Coronary artery (tissue), 2 donors: ENCODE results near the gene MMP15.
A peak's percentile ranks its signal among the peaks of the same experiment; 100 is the strongest.

Experiments used
- DNase-seq: peaks from one replicate; pipeline ENCODE4 v3.0.0-alpha.2; 2017; ENCODE audit warnings: low spot score
- H3K27ac ChIP-seq, 2 donors: fragments of 200-600 bp; sonication (generic); one replicate each; pipeline ENCODE4 v1.5.1; 2016 to 2019
- H3K4me3 ChIP-seq: fragments of 200-600 bp; sonication (generic); 2 replicates; pipeline ENCODE4 v1.5.1; 2016; ENCODE audit warnings: mild to moderate bottlenecking, moderate library complexity
- TF ChIP-seq, protein P1 (sequence below): fragments of 200-600 bp; sonication (generic); IDR thresholded peaks from one replicate; pipeline ENCODE4 v1.5.1; 2019; ENCODE audit warnings: antibody characterized with exemption

Gene MMP15

GRCh38 chr16:58031016-58031800 is 5.7 kb downstream of the MMP15 start:
- TF ChIP-seq, protein P1, sequence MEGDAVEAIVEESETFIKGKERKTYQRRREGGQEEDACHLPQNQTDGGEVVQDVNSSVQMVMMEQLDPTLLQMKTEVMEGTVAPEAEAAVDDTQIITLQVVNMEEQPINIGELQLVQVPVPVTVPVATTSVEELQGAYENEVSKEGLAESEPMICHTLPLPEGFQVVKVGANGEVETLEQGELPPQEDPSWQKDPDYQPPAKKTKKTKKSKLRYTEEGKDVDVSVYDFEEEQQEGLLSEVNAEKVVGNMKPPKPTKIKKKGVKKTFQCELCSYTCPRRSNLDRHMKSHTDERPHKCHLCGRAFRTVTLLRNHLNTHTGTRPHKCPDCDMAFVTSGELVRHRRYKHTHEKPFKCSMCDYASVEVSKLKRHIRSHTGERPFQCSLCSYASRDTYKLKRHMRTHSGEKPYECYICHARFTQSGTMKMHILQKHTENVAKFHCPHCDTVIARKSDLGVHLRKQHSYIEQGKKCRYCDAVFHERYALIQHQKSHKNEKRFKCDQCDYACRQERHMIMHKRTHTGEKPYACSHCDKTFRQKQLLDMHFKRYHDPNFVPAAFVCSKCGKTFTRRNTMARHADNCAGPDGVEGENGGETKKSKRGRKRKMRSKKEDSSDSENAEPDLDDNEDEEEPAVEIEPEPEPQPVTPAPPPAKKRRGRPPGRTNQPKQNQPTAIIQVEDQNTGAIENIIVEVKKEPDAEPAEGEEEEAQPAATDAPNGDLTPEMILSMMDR = no peak
- no peak for DNase-seq
- peak overlapping the region in 1 of 2 donors; percentile 13 for H3K27ac ChIP-seq
- no peak overlapping the region for H3K4me3 ChIP-seq

GRCh38 chr16:58032710-58033293 is 7.2 kb downstream of the MMP15 start:
- TF ChIP-seq, protein P1 = no peak
- Histone ChIP-seq H3K4me3 (no peak overlapping the region), H3K27ac (no peak overlapping the region)
- no peak for DNase-seq

DNA sequence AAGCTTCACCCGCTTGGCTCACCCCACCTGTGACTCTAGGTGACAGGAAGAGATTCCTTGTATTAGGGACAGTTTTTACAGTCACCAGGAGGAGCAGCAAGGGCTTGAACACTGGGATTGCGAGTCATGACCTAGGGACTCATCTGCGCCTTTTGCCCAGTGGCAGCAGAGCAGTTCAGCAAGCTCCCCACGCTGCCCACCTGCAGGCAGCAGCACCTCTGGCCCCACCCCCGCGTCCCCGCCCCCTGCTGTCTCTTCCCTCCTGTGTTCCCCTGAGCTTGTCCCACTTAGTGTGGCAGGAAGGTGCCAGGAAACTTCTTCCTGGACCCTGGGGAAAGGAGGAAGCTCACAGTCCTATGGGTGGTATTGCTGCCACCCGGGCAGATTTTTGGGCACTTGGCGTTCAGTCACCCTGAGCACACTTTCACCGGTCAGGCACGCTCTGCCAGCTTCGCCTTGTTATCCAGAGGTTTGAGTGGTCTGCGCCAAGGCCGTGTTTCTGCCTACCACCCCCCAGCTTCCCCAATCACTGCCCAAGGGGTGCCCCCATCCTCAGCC is 8.7 kb downstream of the MMP15 start:
- TF ChIP-seq, protein P1 = no peak
- Histone ChIP-seq H3K27ac (no peak overlapping the region), H3K4me3 (no peak overlapping the region)
- DNase-seq = no peak

- TF ChIP-seq, protein P1 = no peak
- no peak overlapping the region for H3K27ac ChIP-seq
- no peak overlapping the region for H3K4me3 ChIP-seq
- no peak for DNase-seq
Measured at GRCh38 chr16:58034774-58035173, 9.2 kb downstream of the MMP15 start.

DNA sequence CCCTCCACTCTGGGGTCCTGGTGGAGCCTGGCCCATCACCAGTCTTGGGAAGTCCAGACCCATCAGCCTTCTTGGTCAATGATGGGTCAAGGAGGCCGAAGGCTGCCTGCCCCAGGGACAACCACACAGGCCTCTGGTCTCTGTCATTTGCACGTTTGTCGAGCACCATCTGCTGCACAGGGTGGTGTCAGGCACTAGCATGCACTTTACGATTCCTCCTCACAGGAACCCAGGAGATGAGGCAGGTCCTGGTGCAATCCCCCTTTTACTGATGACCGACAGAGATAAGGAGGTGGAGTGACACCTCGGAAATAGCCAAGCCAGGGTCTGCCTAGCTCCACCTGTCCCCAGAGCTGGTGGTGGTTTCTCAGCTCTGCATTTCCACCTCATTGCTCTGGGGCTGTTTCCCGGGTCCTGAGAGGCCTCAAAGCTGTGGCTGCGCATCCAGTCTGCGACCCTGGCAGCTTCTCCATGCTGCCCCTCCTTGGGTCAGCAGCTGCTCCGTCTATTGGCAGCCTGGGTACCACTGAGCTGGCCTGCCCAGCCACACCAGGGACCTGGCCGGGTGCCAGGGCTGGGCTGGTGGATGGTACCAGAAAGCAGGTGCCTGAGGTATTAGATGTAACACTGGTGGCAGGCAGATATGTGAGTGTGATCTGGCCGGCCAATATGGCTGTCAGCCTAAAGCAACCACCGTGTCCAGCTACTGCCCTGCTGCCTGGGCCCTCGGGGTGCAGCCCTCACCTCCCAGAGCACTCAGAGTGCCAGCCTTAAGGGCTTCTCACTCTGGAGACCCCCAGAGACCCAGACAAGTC is 10.0 kb downstream of the MMP15 start:
- H3K4me3 ChIP-seq = no peak overlapping the region
- DNase-seq = no peak
- no peak overlapping the region for H3K27ac ChIP-seq
- TF ChIP-seq, protein P1 = no peak

DNA sequence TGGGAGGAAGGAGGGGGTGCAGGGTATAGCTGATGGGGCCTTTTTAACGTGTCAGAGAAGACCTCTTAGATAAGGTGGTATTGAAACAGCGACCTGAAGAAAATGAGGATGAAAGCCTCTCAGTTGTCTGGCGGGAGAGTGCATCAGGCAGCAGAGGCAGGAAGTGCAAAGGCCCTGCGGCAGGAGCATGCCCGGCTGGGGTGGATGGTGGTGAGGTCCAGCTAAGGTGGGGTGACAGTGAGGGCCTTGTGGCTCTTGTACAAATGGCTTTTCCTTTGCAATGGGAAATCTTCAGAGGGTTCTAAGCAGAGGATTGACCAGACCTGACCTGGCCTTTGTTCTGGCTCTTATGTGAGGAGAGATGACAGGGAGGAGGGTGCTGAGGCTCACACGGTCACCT is 11.4 kb downstream of the MMP15 start:
- TF ChIP-seq, protein P1 = no peak

More for the DNA sequence above, 11.4 kb downstream of the MMP15 start:
- no peak for DNase-seq
- H3K4me3 ChIP-seq = no peak overlapping the region
- no peak overlapping the region for H3K27ac ChIP-seq
